ENCODE data around the gene EEF1A1. TPM values are rescaled to one million over a fixed set of nuclear protein-coding genes. Genes with fewer than 3 reads are reported as not detected.

EEF1A1 gene
- total and polyA plus RNA-seq, 2 of the 4 experiments (the other 2 are of a cell fraction) = 14,757 to 30,152 TPM

- no peak for ATAC-seq (ENCODE audit: low read depth)
- DNase-seq = peak; percentile 74
- Histone ChIP-seq H3K27ac (ENCODE audit: insufficient read depth, low read length) (peak overlapping the region; percentile 56), H2BK5ac (ENCODE audit: low read depth, low read length, poor library complexity, severe bottlenecking) (peak overlapping the region; percentile 88), H3K4me1 (ENCODE audit: control insufficient read depth, insufficient read depth, low read length) (peaks cover 12% of the 10 kb centered on the region), H2BK120ac (ENCODE audit: low read depth, low read length) (peak overlapping the region; percentile 73), H3K56ac (ENCODE audit: extremely low read depth, insufficient read depth, low read length) (peak overlapping the region; percentile 50; the same call in 1 of the 2 replicates), H3K9me1 (ENCODE audit: insufficient read depth, low read length) (peaks cover 5% of the 10 kb centered on the region; the same call in 1 of the 2 replicates), H4K91ac (ENCODE audit: insufficient read depth, low read depth, low read length) (peak overlapping the region; percentile 64), H3K36me3 (ENCODE audit: control insufficient read depth, insufficient read depth, low read length) (no peaks in the 10 kb centered on the region; the same call in 1 of the 2 replicates), H2BK15ac (ENCODE audit: low read depth, low read length) (peak overlapping the region; percentile 51; the same call in 2 of the 3 replicates), H3K9me3 (ENCODE audit: control insufficient read depth, insufficient read depth, low read length) (no peaks in the 10 kb centered on the region), H2AK5ac (ENCODE audit: low read depth, low read length) (peak overlapping the region; percentile 31; the same call in 1 of the 2 replicates), H3K79me1 (ENCODE audit: low read depth in 1 of 2, low read length in 2 of 2) (peaks cover 4 to 17% of the 10 kb centered on the region in 2 experiments; a peak in 2 of 4 replicates), H4K20me1 (ENCODE audit: insufficient read depth, low read length) (peaks cover under 1% of the 10 kb centered on the region), H3K23ac (ENCODE audit: low read depth, low read length) (peak overlapping the region; percentile 32; the same call in 1 of the 2 replicates), H4K8ac (ENCODE audit: low read depth in 2 of 2, low read length in 2 of 2) (peak overlapping the region in 1 of 2 experiments; percentile 84; a peak in 2 of 4 replicates), H3K27me3 (ENCODE audit: control insufficient read depth, insufficient read depth, low read length) (no peaks in the 10 kb centered on the region), H2BK20ac (ENCODE audit: low read depth, low read length) (peak overlapping the region; percentile 78), H3K4ac (ENCODE audit: low read depth, low read length) (peak overlapping the region; percentile 74), H2AK9ac (replicated peaks; ENCODE audit: low read depth, low read length, poor library complexity) (no peak overlapping the region), H3K14ac (replicated peaks; ENCODE audit: low read depth, low read length) (peak overlapping the region; percentile 58), H3K9ac (ENCODE audit: low read depth, low read length) (no peak overlapping the region), H2AFZ (replicated peaks; ENCODE audit: low read length, poor library complexity) (no peak overlapping the region), H3K18ac (ENCODE audit: low read depth, low read length) (peak overlapping the region; percentile 85; the same call in 1 of the 2 replicates), H3K4me2 (ENCODE audit: low read depth, low read length) (peak overlapping the region; percentile 71; the same call in 1 of the 2 replicates), H3K4me3 (ENCODE audit: insufficient read depth, low read depth, low read length) (no peak overlapping the region), H4K5ac (ENCODE audit: low read depth, low read length) (peak overlapping the region; percentile 51; the same call in 1 of the 2 replicates)
- TF ChIP-seq CHD1 (IDR thresholded peaks at IDR 0.05; ENCODE audit: low read depth, low read length) (no peak), FOS (IDR thresholded peaks at IDR 0.05; ENCODE audit: low read depth, low read length) (peak; percentile 28; the same call in 1 of the 2 replicates), CEBPB (IDR thresholded peaks at IDR 0.05; ENCODE audit: low read depth, low read length) (peak; percentile 86), RCOR1 (IDR thresholded peaks at IDR 0.05; ENCODE audit: insufficient replicate concordance, low read length) (no peak)
- ChIA-PET CTCF (interaction anchor here (0.6 kb wide), 1 partner anchor 137 kb away, joined by 3 read pairs; no protein-coding TSS in a partner anchor), POLR2A (ENCODE audit: unreplicated experiment) (no interaction called here)
- intact Hi-C loops (cut with micrococcal nuclease) = no loop called here
- no TSS peak for BruUV-seq (replicated peaks)
- in situ Hi-C loops (cut with MboI; ENCODE audit: low sequenced_read_pairs) = no loop called here
- dilution Hi-C loops (cut with HindIII; ENCODE audit: low sequenced_read_pairs, unreplicated experiment) = no loop called here
- WGBS, 2 experiments (ENCODE audit: extremely low coverage in 2 of 2, insufficient read length in 1 of 2) = no CpG with 5 or more reads among the region's 3 CpGs
These were observed 4.9 kb upstream of the EEF1A1 start for GRCh38 chr6:73525546-73526330.

Measured in IMR-90 (cell line).